Endodermal cell (in vitro differentiated cells): ENCODE data around the gene BATF3. TPM values are rescaled to one million over a fixed set of nuclear protein-coding genes. Genes with fewer than 3 reads are reported as not detected.

ENCODE experiments used
- DNase-seq: peaks from one replicate; pipeline ENCODE4 v3.0.0-alpha.2; 2017
- H3K27ac ChIP-seq: 2 replicates; pipeline ENCODE4 v1.5.1; 2013; ENCODE audit warnings: mild to moderate bottlenecking, low read depth, low read length, moderate library complexity
- H3K27me3 ChIP-seq: 2 replicates; pipeline ENCODE4 v1.6.1; 2013; ENCODE audit warnings: mild to moderate bottlenecking, low read length, moderate library complexity; ENCODE audit not compliant: insufficient read depth, control insufficient read depth, poor library complexity, severe bottlenecking
- H3K36me3 ChIP-seq: 2 replicates; pipeline ENCODE4 v1.7.0; 2013; ENCODE audit warnings: mild to moderate bottlenecking, low read length, moderate library complexity; ENCODE audit not compliant: control insufficient read depth, insufficient read depth
- H3K4me1 ChIP-seq: one replicate; pipeline ENCODE4 v1.7.0; 2013; ENCODE audit warnings: low read length; ENCODE audit not compliant: control insufficient read depth, insufficient read depth
- H3K4me3 ChIP-seq: 2 replicates; pipeline ENCODE4 v1.5.1; 2013; ENCODE audit warnings: mild to moderate bottlenecking, low read length, moderate library complexity
- H3K9ac ChIP-seq: 2 replicates; pipeline ENCODE4 v1.6.1; 2013; ENCODE audit warnings: mild to moderate bottlenecking, low read length, moderate library complexity; ENCODE audit not compliant: poor library complexity, severe bottlenecking; ENCODE audit errors: extremely low read depth
- H3K9me3 ChIP-seq: 2 replicates; pipeline ENCODE4 v1.6.1; 2013; ENCODE audit warnings: mild to moderate bottlenecking, low read length, moderate library complexity; ENCODE audit not compliant: control insufficient read depth
- H3K27ac Mint-ChIP-seq: 2 replicates; pipeline ENCODE4 v1.8.0; 2020; ENCODE audit warnings: mixed read lengths
- H3K27me3 Mint-ChIP-seq: 2 replicates; pipeline ENCODE4 v1.8.0; 2021; ENCODE audit warnings: mild to moderate bottlenecking, mixed read lengths; ENCODE audit not compliant: insufficient read depth
- H3K36me3 Mint-ChIP-seq: 2 replicates; pipeline ENCODE4 v1.8.0; 2020; ENCODE audit warnings: low read depth, mixed read lengths
- H3K4me1 Mint-ChIP-seq: 2 replicates; pipeline ENCODE4 v1.8.0; 2020; ENCODE audit warnings: mixed read lengths
- H3K4me3 Mint-ChIP-seq: 2 replicates; pipeline ENCODE4 v1.8.0; 2020; ENCODE audit warnings: mild to moderate bottlenecking, moderate library complexity, mixed read lengths
- H3K9me3 Mint-ChIP-seq: 2 replicates; pipeline ENCODE4 v1.8.0; 2020; ENCODE audit warnings: mild to moderate bottlenecking, mixed read lengths
- WGBS, 2 experiments: methylation state at CpG; one replicate each; pipeline versions ENCODE4 v1.1.5 to v1.1.7; 2013; ENCODE audit warnings: missing lambda C conversion rate in 2 of 2, mixed read lengths in 1 of 2; ENCODE audit not compliant: insufficient coverage in 1 of 2, insufficient read length in 1 of 2; 5-methylcytosine and 5-hydroxymethylcytosine counted together
- total RNA-seq, 2 donors: library from RNA; stranded (reverse); fragmentation: NEBNext Ultra II Directional in 1 of 2; extraction: Animal tissue kit (Norgen Biotek cat#: 25700) in 1 of 2; gene quantifications; 2 replicates in 1 of 2; 3 replicates in 1 of 2; pipeline ENCODE4 v1.2.1, GENCODE V29; 2021
- TF ChIP-seq, protein P1 (sequence below): fragments of 200-600 bp; sonication (generic); conservative IDR thresholded peaks from 2 replicates; pipeline ENCODE4 v1.5.0; 2021; ENCODE audit warnings: antibody characterized with exemption, mild to moderate bottlenecking

BATF3 gene
- total RNA-seq, 2 donors from 2014 or later = 1.5 to 4.0 TPM

DNA sequence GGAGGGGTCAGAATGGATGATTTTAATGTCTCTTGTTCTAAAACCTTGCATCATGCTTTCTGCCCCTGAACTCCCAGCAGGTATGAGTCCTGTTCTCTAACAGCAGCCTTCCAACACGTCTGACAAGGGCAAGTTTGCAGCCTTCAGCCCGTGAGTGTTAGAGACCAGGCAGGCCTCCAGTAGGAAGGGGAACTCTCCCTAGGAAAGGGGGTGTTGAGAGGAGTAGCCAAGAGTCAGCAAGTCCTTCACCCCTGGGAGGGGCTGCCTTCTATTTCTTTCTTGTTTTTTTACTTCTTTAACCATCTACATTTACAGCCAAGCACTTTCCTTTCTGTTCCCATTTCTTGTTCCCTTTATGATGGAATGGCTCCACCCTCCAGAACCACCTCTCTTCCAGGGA is 14.2 kb downstream of the BATF3 start:
- Mint-ChIP-seq H3K27ac (no peak overlapping the region), H3K27me3 (peaks cover 6% of the 10 kb centered on the region), H3K9me3 (no peaks in the 10 kb centered on the region), H3K36me3 (no peaks in the 10 kb centered on the region), H3K4me3 (no peak overlapping the region), H3K4me1 (peaks cover 14% of the 10 kb centered on the region)
- Histone ChIP-seq H3K4me1 (no peaks in the 10 kb centered on the region), H3K9ac (no peak overlapping the region), H3K9me3 (no peaks in the 10 kb centered on the region), H3K36me3 (no peaks in the 10 kb centered on the region), H3K4me3 (no peak overlapping the region), H3K27me3 (no peaks in the 10 kb centered on the region), H3K27ac (no peak overlapping the region)
- TF ChIP-seq, protein P1, sequence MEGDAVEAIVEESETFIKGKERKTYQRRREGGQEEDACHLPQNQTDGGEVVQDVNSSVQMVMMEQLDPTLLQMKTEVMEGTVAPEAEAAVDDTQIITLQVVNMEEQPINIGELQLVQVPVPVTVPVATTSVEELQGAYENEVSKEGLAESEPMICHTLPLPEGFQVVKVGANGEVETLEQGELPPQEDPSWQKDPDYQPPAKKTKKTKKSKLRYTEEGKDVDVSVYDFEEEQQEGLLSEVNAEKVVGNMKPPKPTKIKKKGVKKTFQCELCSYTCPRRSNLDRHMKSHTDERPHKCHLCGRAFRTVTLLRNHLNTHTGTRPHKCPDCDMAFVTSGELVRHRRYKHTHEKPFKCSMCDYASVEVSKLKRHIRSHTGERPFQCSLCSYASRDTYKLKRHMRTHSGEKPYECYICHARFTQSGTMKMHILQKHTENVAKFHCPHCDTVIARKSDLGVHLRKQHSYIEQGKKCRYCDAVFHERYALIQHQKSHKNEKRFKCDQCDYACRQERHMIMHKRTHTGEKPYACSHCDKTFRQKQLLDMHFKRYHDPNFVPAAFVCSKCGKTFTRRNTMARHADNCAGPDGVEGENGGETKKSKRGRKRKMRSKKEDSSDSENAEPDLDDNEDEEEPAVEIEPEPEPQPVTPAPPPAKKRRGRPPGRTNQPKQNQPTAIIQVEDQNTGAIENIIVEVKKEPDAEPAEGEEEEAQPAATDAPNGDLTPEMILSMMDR = no peak
- 88% methylated on average over 2 of the region's 2 CpGs for WGBS, 2 experiments
- DNase-seq = peak; percentile 29

DNA sequence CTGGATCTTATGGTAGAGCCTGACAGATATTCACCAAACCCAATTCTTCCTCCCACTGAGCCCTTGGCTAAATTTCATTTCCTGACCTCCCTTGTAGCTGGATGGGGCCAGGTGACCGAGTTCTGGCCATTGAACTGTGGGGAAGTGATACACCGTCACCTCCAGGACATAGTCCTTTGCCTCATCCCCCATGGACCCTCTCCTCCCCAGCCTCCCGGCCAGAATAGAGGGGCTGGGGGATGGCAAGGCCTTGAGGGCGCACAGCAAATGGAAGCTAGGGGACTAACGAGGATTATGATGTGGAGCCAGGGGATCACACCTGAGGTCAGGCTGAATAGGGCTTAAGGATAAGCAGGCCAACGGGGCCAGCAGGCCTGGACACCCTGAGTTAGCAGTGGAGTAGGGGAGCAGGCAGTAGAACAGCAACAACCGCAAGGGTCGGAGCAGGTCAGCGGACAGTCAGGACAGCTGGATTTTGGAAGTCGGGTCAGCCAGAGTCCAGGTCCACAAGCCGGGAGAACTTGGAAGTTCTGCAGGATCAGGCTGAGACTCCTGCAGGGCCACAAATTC is 15.0 kb downstream of the BATF3 start:
- no peaks in the 10 kb centered on the region for H3K9me3 ChIP-seq
- H3K36me3 ChIP-seq = no peaks in the 10 kb centered on the region
- Mint-ChIP-seq H3K36me3 (no peaks in the 10 kb centered on the region), H3K4me3 (no peak overlapping the region), H3K4me1 (peaks cover 20% of the 10 kb centered on the region), H3K27me3 (peaks cover 6% of the 10 kb centered on the region), H3K27ac (no peak overlapping the region), H3K9me3 (no peaks in the 10 kb centered on the region)
- TF ChIP-seq, protein P1 = no peak
- H3K27ac ChIP-seq = no peak overlapping the region
- WGBS, 2 experiments = 97 to 98% methylated on average over 7 to 11 of the region's 11 CpGs
- no peaks in the 10 kb centered on the region for H3K27me3 ChIP-seq
- DNase-seq = peak; percentile 30
- no peaks in the 10 kb centered on the region for H3K4me1 ChIP-seq
- H3K4me3 ChIP-seq = no peak overlapping the region
- H3K9ac ChIP-seq = no peak overlapping the region

DNA sequence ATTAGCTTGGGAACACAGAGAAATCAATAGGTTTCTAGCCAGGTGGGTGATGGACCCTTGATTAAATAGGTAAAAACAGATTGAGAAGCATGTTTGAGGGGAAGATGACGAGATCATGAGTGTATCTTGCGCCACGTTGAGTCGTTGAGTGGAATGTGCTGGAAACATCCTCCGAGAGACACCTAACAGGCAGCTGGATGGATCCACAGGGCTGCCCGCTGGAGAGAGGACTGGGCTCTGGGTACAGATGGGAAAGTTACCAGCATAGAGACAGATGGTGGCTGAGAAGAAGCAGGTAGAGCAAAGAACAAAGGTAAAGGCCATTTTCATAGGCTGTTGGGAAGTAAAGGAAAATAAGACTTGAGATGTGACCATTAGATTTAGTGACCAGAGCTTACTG is 15.6 kb downstream of the BATF3 start:
- H3K4me1 Mint-ChIP-seq = peaks cover 25% of the 10 kb centered on the region
- Histone ChIP-seq H3K4me3 (no peak overlapping the region), H3K27me3 (no peaks in the 10 kb centered on the region), H3K27ac (no peak overlapping the region), H3K36me3 (no peaks in the 10 kb centered on the region), H3K9me3 (no peaks in the 10 kb centered on the region), H3K4me1 (no peaks in the 10 kb centered on the region), H3K9ac (no peak overlapping the region)
- H3K36me3 Mint-ChIP-seq = no peaks in the 10 kb centered on the region
- H3K4me3 Mint-ChIP-seq = no peak overlapping the region
- no peak overlapping the region for H3K27ac Mint-ChIP-seq
- TF ChIP-seq, protein P1 = no peak
- peaks cover 6% of the 10 kb centered on the region for H3K27me3 Mint-ChIP-seq
- DNase-seq = no peak
- 94 to 99% methylated on average over 6 of the region's 6 CpGs for WGBS, 2 experiments
- no peaks in the 10 kb centered on the region for H3K9me3 Mint-ChIP-seq
